GM19328 (cell line): ENCODE data around the gene ANKRD9.

Experiments used
- ATAC-seq: cut with Tn5 transposase; IDR thresholded peaks from one replicate; pipeline ENCODE4 v1.9.1; 2021; ENCODE audit warnings: mild to moderate bottlenecking, moderate library complexity; ENCODE audit not compliant: unreplicated experiment

Gene ANKRD9

GRCh38 chr14:102499401-102500157 is 10.0 kb downstream of the ANKRD9 start:
- ATAC-seq: no peak

GRCh38 chr14:102498678-102499265 is 10.8 kb downstream of the ANKRD9 start:
- ATAC-seq: no peak

GRCh38 chr14:102497998-102498677 is 11.4 kb downstream of the ANKRD9 start:
- ATAC-seq: no peak

GRCh38 chr14:102496958-102497744 is 12.4 kb downstream of the ANKRD9 start:
- no peak for ATAC-seq

- ATAC-seq: no peak
Observed at GRCh38 chr14:102496331-102496691, 13.3 kb downstream of the ANKRD9 start.

- ATAC-seq: no peak
Observed at GRCh38 chr14:102495491-102496330, 13.9 kb downstream of the ANKRD9 start.

GRCh38 chr14:102493585-102493984 is 16.0 kb downstream of the ANKRD9 start:
- no peak for ATAC-seq

GRCh38 chr14:102493096-102493495 is 16.5 kb downstream of the ANKRD9 start:
- ATAC-seq: no peak

- ATAC-seq: no peak
Observed at GRCh38 chr14:102492531-102492910, 17.1 kb downstream of the ANKRD9 start.

GRCh38 chr14:102491786-102492530 is 17.6 kb downstream of the ANKRD9 start:
- ATAC-seq: no peak

GRCh38 chr14:102491366-102491765 is 18.2 kb downstream of the ANKRD9 start:
- no peak for ATAC-seq

GRCh38 chr14:102490456-102490855 is 19.1 kb downstream of the ANKRD9 start:
- ATAC-seq: no peak

GRCh38 chr14:102487204-102487577 is 22.4 kb downstream of the ANKRD9 start:
- ATAC-seq: no peak

- ATAC-seq: no peak
Observed at GRCh38 chr14:102486513-102487203, 22.9 kb downstream of the ANKRD9 start.

GRCh38 chr14:102485693-102486512 is 23.7 kb downstream of the ANKRD9 start:
- ATAC-seq: no peak

GRCh38 chr14:102484316-102484715 is 25.3 kb downstream of the ANKRD9 start:
- ATAC-seq: no peak

- no peak for ATAC-seq
Observed at GRCh38 chr14:102481791-102482238, 27.8 kb downstream of the ANKRD9 start.

- no peak for ATAC-seq
Observed at GRCh38 chr14:102481371-102481770, 28.2 kb downstream of the ANKRD9 start.
